T-helper 1 cell treated with Interleukin-12 subunit alpha and Interleukin-12 subunit beta and Interleukin-4 antibody, amounts not matched to agents 30 μg/mL and 1 μg/mL, for 36 hours (primary cell): Measurements from ENCODE around the gene MPND.

ENCODE experiments used
- H3K27ac Mint-ChIP-seq: one replicate; pipeline ENCODE4 v1.8.0; 2021; ENCODE audit warnings: mild to moderate bottlenecking, mixed read lengths
- H3K27me3 Mint-ChIP-seq: one replicate; pipeline ENCODE4 v1.8.0; 2021; ENCODE audit warnings: low read depth, mixed read lengths
- H3K36me3 Mint-ChIP-seq: one replicate; pipeline ENCODE4 v1.8.0; 2021; ENCODE audit warnings: low read depth, mixed read lengths
- H3K4me1 Mint-ChIP-seq: one replicate; pipeline ENCODE4 v1.8.0; 2021; ENCODE audit warnings: low read depth, mixed read lengths
- H3K4me3 Mint-ChIP-seq: one replicate; pipeline ENCODE4 v1.8.0; 2021; ENCODE audit warnings: mild to moderate bottlenecking, moderate library complexity, mixed read lengths
- H3K9me3 Mint-ChIP-seq: one replicate; pipeline ENCODE4 v1.8.0; 2021; ENCODE audit warnings: mixed read lengths

The MPND gene, protein sequence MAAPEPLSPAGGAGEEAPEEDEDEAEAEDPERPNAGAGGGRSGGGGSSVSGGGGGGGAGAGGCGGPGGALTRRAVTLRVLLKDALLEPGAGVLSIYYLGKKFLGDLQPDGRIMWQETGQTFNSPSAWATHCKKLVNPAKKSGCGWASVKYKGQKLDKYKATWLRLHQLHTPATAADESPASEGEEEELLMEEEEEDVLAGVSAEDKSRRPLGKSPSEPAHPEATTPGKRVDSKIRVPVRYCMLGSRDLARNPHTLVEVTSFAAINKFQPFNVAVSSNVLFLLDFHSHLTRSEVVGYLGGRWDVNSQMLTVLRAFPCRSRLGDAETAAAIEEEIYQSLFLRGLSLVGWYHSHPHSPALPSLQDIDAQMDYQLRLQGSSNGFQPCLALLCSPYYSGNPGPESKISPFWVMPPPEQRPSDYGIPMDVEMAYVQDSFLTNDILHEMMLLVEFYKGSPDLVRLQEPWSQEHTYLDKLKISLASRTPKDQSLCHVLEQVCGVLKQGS

DNA sequence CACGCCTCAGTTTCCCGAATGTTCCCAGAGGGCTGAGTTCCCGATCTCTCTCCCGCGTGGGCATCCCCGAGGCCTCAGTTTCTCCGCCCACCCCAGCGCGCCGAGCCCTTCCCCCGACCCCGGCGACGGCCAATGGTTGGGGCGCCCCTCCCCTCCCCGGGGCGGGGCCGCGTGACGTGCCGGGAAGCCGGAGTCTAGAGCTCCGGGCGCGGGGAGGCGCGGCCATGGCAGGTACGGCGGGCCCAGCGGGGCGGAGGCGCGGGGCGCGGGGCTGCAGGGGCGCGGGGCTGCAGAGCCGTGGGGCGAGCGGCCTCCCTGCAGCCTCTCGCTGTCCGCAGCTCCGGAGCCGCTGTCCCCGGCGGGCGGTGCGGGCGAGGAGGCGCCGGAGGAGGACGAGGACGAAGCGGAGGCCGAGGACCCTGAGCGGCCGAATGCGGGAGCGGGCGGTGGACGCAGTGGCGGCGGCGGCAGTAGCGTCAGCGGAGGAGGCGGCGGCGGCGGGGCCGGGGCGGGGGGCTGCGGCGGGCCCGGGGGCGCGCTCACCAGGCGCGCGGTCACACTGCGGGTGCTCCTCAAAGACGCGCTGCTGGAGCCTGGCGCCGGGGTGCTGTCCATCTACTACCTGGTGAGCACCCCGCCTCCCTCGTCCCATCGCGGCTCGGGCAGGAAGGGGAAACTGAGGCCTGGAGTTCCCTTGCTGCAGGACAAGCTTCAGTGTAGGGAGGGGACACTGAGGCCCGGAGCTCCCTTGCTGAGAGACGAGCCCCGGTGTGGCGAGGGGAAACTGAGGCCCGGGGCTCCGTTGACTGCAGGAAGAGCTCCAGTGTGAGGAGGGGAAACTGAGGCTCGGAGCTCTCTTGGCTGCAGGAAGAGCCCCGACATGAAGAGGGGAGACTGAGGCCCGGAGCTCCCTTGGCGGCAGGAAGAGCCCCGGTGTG, at the start of gene MPND:
TSS of gene MPND (plus strand) at position 193 of the 938 bp plus-strand sequence. CDS start at position 225, 32 bp downstream.
- peaks cover 5% of the 10 kb centered on the region for H3K36me3 Mint-ChIP-seq
- peaks cover 12% of the 10 kb centered on the region for H3K4me1 Mint-ChIP-seq
- H3K27me3 Mint-ChIP-seq = no peaks in the 10 kb centered on the region
- no peaks in the 10 kb centered on the region for H3K9me3 Mint-ChIP-seq
- H3K27ac Mint-ChIP-seq = peak within 1 kb of the TSS; percentile 88
- peak within 1 kb of the TSS; percentile 90 for H3K4me3 Mint-ChIP-seq

GRCh38 chr19:4294389-4294788, 49.0 kb upstream of the MPND start:
- Mint-ChIP-seq H3K36me3 (peaks cover 4% of the 10 kb centered on the region), H3K9me3 (no peaks in the 10 kb centered on the region), H3K4me3 (no peak overlapping the region), H3K27ac (no peak overlapping the region), H3K4me1 (peaks cover 4% of the 10 kb centered on the region), H3K27me3 (no peaks in the 10 kb centered on the region)

DNA sequence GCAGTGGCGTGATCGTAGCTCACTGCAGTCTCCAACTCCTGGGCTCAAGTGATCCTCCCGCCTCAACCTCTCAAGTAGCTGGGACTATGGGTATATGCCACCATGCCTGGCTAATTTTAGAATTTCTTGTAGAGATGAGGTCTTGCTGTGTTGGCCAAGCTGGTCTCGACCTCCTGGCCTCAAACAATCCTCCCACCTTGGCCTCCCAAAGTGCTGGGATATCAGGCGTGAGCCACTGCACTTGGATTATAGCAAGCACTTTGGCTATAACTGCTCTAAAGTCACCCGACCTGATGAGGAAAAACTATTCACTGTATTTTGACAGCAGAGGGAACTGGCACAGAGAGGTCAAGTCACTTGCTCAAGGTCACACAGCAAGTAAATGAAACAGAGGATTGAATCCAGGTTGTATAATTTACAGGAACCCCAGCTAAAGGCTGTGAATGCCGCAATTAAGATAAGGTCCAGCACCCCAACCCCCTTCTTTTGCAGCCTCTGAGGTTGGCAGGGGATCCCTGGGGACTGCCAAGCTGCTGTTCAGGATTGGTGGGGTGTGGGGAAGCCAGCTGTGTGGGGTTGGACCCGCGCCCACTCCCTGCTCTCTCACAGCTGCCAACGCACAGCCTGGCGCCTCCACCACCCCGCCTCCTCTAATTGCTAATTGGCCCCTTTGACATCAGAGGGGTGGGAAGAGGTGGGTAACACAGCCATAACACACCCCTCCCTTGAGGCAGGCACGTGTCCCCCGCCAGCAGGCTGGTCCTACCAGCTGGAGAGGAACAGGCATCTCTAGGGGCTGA, 47.2 kb upstream of the MPND start:
- Mint-ChIP-seq H3K36me3 (peaks cover 7% of the 10 kb centered on the region), H3K4me1 (peaks cover 8% of the 10 kb centered on the region), H3K9me3 (no peaks in the 10 kb centered on the region), H3K27me3 (no peaks in the 10 kb centered on the region), H3K4me3 (no peak overlapping the region), H3K27ac (no peak overlapping the region)

DNA sequence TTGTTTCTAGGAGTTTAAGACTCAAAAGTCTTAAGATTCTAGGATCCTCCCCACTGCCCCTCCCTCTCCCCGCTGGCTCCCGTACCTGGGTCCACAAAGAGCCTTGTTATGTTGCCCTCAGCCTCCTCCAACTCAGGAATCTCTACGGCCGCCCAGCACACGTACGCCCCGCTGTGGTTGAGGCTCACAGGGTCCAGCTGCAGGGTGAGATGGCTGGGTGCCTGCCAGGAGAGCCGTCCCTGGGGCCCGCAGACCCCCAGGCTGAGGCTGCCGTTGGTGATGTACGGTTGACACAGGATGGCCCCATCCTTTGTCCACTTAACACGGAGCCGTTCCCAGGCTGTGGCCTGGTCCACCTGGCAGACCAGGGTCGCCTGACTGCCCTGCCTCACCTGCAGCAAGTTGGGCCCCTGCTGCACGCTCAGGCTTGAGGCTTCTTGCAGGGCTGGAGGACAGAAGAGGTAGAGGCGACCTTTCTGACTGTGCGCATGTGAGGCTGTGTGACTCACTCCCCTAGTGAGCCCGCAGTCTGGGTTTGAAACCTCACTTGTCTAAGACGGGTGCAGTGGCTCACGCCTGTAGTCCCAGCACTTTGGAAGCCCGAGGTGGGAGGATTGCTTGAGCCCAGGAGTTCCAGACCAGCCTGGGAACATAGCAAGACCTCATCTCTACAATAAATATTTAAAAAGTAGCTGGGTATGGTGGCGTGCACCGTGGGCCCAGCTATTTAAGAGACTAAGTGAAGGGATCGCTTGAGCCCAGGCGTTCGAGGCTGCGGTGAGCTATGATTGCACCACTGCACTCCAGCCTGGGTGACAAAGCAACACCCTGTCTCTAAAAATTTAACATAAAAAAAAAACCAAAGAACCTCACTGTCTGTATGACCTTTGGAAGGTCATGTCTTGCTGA, 45.2 kb upstream of the MPND start:
- H3K4me3 Mint-ChIP-seq = peak overlapping the region; percentile 29
- H3K4me1 Mint-ChIP-seq = peaks cover 18% of the 10 kb centered on the region
- H3K36me3 Mint-ChIP-seq = peaks cover 10% of the 10 kb centered on the region
- H3K27me3 Mint-ChIP-seq = no peaks in the 10 kb centered on the region
- H3K9me3 Mint-ChIP-seq = no peaks in the 10 kb centered on the region
- H3K27ac Mint-ChIP-seq = peak overlapping the region; percentile 67

GRCh38 chr19:4298810-4299550, 44.4 kb upstream of the MPND start:
- H3K4me1 Mint-ChIP-seq = peaks cover 23% of the 10 kb centered on the region

DNA sequence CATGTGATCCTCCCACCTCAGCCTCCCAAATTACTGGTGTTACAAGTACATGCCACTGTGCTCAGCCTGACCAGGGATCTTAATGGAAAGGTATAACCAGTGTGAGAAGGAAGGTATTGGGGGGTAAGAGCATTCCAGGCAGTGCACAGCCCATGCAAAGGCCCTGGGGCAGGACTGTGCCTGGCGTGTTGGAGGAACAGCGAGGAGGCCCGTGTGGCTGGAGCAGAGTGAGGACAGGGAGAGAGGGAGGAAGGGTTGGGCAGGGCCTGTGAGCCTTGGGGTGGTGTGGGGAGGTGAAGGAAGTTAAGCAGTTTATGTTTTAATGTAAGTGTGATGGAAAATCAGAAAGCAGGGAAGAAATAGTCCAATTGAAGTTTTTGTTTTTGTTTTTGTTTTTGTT, 42.8 kb upstream of the MPND start:
- Mint-ChIP-seq H3K36me3 (peaks cover 9% of the 10 kb centered on the region), H3K27me3 (no peaks in the 10 kb centered on the region), H3K27ac (peak overlapping the region; percentile 68), H3K4me3 (peak overlapping the region; percentile 74), H3K9me3 (no peaks in the 10 kb centered on the region), H3K4me1 (peaks cover 28% of the 10 kb centered on the region)

More at GRCh38 chr19:4298810-4299550, 44.4 kb upstream of the MPND start:
- peak overlapping the region; percentile 67 for H3K27ac Mint-ChIP-seq
- no peaks in the 10 kb centered on the region for H3K27me3 Mint-ChIP-seq
- H3K4me3 Mint-ChIP-seq = peak overlapping the region; percentile 29
- H3K36me3 Mint-ChIP-seq = peaks cover 10% of the 10 kb centered on the region
- H3K9me3 Mint-ChIP-seq = no peaks in the 10 kb centered on the region

DNA sequence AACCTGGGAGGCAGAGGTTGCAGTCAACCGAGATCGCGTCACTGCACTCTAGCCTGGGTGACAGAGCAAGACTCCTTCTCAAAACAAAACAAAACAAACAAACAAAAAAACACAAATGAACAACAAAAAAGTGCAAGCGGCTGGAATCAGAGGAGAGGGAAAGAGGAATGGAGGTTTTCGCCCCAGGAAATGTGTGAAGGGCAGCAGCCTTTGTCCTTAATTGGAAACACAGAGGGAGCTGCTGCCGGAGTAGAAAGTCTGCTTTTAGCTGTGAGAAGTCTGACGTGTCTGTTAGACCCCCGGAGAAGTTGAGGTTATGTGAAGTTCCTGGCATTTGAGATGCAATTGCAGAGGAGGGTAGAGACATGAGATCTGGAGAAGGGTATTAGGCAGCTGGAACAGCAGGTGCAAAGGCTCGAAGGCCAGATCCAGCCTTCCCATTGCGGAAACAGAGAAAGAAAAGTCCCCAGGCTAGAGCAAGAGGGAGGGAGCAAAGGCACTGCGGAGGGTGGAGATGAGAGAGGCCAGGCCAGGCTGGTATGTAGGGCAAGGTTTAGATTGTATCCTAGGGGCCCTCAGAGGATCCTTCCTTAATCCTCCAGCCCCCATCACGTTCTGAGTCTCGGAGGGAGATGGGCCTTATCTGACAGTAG, 41.6 kb upstream of the MPND start:
- Mint-ChIP-seq H3K9me3 (no peaks in the 10 kb centered on the region), H3K27ac (peak overlapping the region; percentile 85), H3K4me3 (peak overlapping the region; percentile 88), H3K4me1 (peaks cover 27% of the 10 kb centered on the region), H3K36me3 (peaks cover 10% of the 10 kb centered on the region), H3K27me3 (no peaks in the 10 kb centered on the region)

- peaks cover 11% of the 10 kb centered on the region for H3K36me3 Mint-ChIP-seq
- H3K27ac Mint-ChIP-seq = peak within 1 kb of the TSS; percentile 85
- no peaks in the 10 kb centered on the region for H3K27me3 Mint-ChIP-seq
- H3K4me1 Mint-ChIP-seq = peaks cover 27% of the 10 kb centered on the region
- no peaks in the 10 kb centered on the region for H3K9me3 Mint-ChIP-seq
- peak within 1 kb of the TSS; percentile 88 for H3K4me3 Mint-ChIP-seq
These were observed 41.1 kb upstream of the MPND start, which contains the start of gene TMIGD2 for GRCh38 chr19:4302243-4302640. TMIGD2 (minus strand) TSS chr19:4302389; CDS start chr19:4302385, 4 bp downstream.

GRCh38 chr19:4303819-4304537, 39.4 kb upstream of the MPND start:
- Mint-ChIP-seq H3K9me3 (no peaks in the 10 kb centered on the region), H3K4me3 (peak overlapping the region; percentile 60), H3K4me1 (peaks cover 24% of the 10 kb centered on the region), H3K27me3 (no peaks in the 10 kb centered on the region), H3K36me3 (peaks cover 11% of the 10 kb centered on the region), H3K27ac (peak overlapping the region; percentile 67)

GRCh38 chr19:4304538-4305256, 38.7 kb upstream of the MPND start, which contains the start of gene FSD1:
FSD1 (plus strand) TSS chr19:4304598; CDS start chr19:4304747, 149 bp downstream.
- Mint-ChIP-seq H3K9me3 (no peaks in the 10 kb centered on the region), H3K27me3 (no peaks in the 10 kb centered on the region), H3K36me3 (peaks cover 11% of the 10 kb centered on the region), H3K4me3 (peak within 1 kb of the TSS; percentile 76), H3K4me1 (peaks cover 24% of the 10 kb centered on the region), H3K27ac (peak within 1 kb of the TSS; percentile 83)

GRCh38 chr19:4305257-4305612, 38.1 kb upstream of the MPND start:
- Mint-ChIP-seq H3K9me3 (no peaks in the 10 kb centered on the region), H3K4me3 (peak overlapping the region; percentile 76), H3K4me1 (peaks cover 24% of the 10 kb centered on the region), H3K36me3 (peaks cover 11% of the 10 kb centered on the region), H3K27ac (peak overlapping the region; percentile 83), H3K27me3 (no peaks in the 10 kb centered on the region)
